Myocyte (in vitro differentiated cells): ENCODE data around the gene UGDH. TPM values are rescaled to one million over a fixed set of nuclear protein-coding genes. Genes with fewer than 3 reads are reported as not detected.
"Not testable (repeated sequence)": the region's sequence is repeated elsewhere in the genome, so short reads cannot be mapped to it uniquely, and the experiment has no call there.

Experiments used
- DNase-seq: peaks from one replicate; pipeline ENCODE4 v3.0.0-alpha.2; 2012; ENCODE audit warnings: low read depth
- polyA plus RNA-seq: library from polyadenylated mRNA; unstranded; fragments of >200 nt; gene quantifications from one replicate; pipeline ENCODE4 v1.2.1, GENCODE V29; 2012; ENCODE audit warnings: missing spikeins
- total RNA-seq: library from RNA; depleted of rRNA; stranded (reverse); fragments of >200 nt; gene quantifications from 2 replicates; pipeline ENCODE4 v1.2.3, GENCODE V29; 2014

UGDH gene
- 48.0 and 58.2 TPM in 2 replicates for total RNA-seq
- polyA plus RNA-seq = 27.3 TPM

DNA sequence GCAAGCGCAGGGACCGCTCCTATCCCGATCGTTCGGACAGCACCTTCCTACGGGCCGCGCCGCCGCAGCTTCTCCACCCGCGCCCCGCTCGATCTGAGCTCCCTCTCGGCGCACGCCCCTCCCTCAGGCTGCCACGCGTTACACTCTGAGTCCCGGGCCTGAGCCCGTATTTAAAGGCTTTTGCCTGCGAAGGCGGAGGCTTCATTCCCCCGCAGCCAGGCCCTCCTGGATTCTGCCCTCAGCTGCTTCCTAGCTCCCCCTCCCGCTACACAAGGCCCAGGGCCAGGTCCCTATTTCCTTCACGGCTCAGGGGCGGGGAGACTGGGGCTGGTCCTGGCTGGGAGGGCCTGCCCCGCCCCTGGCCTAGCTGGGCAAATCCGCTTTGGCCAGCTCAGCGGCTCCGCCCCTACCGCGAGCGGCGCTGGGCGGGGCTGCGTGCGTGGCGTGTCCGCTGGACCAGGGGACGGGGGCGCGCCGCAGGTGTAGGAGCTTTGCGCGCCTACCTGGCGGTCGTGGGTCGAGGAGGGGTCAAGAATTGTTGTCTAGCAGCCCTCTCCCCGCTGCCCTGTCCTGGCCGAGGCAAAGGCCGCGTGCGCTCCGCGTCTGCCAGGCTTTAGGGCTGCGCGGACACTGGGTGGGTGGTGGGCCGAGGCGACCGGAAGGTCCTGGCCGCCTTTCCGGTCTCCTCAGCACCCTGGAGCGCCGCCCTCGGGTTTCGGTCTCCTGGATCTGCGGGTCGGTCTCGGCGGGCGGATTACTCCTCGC is at the start of gene UGDH:
Gene UGDH (minus strand): TSS at position 144 of the 765 bp plus-strand sequence. CDS start 5,927 bp downstream, outside the sequence.
- DNase-seq = peak; percentile 99

DNA sequence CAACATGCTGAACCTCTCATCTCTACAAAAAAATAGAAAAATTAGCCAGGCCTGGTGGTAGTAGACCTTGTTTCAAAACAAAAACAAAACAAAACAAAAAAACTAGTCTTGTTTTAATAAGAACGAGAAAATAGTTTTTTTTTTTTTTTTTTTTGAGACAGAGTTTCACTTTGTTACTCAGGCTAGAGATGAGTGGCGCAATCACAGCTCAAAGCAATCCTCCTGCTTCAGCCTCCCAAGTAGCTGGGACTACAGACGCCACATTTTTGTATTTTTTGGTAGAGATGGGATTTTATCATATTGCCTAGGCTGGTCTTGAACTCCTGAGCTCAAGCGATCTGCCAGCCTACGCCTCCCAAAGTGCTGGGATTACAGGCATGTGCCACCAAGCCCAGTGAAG is 47.7 kb upstream of the UGDH start:
- DNase-seq = no peak

- no peak for DNase-seq
Measured at GRCh38 chr4:39571504-39571903, 44.3 kb upstream of the UGDH start.

DNA sequence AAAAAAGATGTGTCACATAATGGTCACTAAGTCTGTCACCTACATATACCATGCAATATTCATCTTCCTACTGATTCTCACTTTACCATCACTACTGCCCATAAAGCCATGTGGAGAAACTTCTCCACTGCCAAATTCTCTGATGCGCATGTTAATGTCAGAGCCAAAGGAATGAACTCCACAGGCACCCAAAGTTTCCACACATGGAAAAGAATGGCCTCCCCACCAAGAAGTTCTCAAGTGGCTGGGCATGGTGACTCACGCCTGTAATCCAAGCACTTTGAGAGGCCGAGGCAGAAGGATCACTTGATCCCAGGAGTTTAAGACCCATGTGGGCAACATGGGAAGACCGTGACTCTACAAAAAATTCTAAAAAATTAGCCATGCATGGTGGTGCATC is 43.8 kb upstream of the UGDH start:
- DNase-seq = no peak

GRCh38 chr4:39569209-39569608 is 42.0 kb upstream of the UGDH start:
- DNase-seq = no peak

DNA sequence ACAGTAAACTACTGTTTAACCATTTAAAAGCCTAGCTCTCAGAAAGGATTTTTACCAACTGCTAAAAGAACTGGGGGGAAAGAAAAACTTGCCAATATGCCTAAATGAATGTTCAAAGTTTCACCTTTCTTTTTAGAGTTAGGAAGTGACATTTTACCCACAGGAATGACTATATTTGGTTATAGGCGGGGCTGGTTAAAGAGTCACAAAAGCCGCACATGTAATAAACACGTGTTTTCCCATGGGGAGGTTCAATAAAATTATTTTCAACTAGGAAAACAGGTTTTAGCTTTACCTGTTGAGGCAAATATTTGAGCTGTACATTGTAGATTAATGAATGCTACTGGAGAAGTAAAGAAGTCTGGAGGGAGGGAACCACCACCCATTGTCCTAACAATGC is 41.6 kb upstream of the UGDH start:
- DNase-seq = no peak

- DNase-seq = peak; percentile 45
Measured at GRCh38 chr4:39565878-39566600, 38.8 kb upstream of the UGDH start.

DNA sequence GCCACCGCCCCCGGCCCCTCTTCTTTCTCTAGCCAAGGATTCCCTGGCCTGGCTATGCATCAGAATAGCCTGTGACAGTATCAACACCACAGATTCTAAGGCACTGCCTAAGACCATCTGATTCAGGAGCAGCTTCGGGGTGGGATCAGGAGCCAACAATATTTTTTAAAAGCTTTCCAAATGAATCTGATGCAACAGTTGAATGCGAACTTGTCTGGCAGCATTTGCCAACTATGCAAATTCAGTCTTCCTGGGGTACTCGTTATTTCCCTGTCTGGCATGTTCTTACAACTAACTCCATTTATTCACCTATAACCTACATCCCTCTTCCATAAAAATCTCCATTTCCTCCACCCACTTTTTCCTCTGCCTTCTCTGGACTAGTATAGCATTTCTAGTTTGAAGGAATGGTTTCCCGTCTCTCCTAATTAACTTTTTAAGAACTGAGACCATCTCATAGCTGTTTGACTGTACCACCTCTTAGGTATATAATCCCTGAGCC is 36.2 kb upstream of the UGDH start:
- DNase-seq = no peak

DNA sequence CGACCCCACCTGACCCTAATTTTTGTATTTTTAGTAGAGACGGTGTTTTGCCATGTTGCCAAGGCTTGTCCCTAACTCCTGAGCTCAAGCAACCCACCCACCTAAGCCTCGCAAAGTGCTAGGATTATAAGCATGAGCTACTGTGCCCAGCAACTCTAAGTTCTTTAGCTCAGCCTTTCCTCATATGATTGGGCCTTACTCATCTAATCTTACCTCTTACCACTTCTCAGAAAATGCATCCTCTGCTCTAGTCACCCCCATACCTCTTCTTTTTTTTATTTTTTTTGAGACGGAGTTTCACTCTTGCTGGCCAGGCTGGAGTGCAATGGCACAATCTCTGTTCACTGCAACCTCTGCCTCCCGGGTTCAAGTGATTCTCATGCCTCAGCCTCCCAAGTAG is 35.6 kb upstream of the UGDH start:
- no peak for DNase-seq

DNA sequence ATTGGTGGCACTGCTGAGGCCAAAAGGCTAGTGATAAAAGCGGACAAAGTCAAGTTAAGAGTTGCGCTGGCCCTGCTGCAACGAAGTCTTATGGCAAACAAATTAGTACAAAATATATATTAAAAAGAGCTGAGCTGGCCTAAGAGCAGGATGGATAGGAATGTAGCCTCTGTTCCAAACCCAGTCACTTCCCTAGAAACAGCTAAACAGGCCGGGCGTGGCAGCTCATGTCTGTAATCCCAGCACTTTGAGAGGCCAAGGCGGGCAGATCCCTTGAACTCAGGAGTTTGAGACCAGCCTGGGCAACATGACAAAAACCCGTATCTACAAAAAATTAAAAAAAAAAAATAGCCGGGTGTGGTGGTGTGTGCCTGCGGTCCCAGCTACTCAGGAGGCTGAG is 32.4 kb upstream of the UGDH start:
- no peak for DNase-seq

GRCh38 chr4:39555472-39555871 is 28.2 kb upstream of the UGDH start:
- no peak for DNase-seq

DNA sequence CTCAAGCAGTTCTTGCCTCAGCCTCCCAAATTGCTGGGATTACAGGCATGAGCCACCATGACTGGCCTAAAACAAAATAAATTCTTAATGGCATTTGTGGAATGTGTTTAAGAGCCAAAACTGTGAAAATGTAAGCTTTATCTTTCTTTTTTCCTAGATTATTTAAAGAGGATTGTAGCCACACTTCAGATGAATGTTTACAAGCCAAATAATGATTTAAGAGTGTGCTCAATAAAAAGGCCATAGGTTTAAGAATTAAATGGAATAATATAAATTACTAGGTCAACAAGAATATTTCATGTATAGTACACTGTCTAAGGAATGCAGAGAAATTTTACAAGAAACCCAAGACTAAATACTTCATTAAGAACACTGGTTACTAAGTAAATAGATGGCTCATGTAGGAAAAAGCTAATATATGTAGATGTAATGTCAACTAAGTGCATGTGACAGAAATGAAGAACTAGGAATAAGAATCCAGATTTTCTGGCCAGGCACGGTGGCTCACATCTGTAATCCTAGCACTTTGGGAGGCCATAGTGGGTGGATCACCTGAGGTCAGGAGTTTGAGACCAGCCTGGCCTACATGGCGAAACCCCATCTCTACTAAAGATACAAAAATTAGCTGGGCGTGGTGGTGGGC is 21.3 kb upstream of the UGDH start:
- DNase-seq = no peak

GRCh38 chr4:39544580-39545315 is 17.5 kb upstream of the UGDH start:
- no peak for DNase-seq

GRCh38 chr4:39544080-39544479 is 16.8 kb upstream of the UGDH start:
- DNase-seq = not testable (repeated sequence)

- no peak for DNase-seq
Measured at GRCh38 chr4:39543034-39543433, 15.8 kb upstream of the UGDH start.

DNA sequence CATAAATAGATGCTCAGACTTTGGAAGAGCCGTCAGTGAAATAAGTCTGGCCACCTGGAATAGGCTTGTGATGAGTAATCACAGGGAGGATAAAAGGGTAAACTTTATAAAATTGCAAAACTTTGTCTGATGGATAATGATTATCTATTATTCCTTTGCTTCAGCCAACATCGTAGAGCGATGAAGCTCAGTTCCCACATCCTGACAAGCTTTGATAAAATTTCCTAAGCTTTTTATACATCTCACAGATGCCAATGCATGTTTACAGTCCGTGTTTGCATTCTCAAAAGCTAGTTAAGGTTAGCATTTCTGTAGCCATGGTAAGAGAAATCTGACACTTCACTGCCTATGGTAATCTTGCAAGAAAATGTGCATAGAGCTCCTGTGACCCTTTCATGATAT is 15.4 kb upstream of the UGDH start:
- DNase-seq = no peak

DNA sequence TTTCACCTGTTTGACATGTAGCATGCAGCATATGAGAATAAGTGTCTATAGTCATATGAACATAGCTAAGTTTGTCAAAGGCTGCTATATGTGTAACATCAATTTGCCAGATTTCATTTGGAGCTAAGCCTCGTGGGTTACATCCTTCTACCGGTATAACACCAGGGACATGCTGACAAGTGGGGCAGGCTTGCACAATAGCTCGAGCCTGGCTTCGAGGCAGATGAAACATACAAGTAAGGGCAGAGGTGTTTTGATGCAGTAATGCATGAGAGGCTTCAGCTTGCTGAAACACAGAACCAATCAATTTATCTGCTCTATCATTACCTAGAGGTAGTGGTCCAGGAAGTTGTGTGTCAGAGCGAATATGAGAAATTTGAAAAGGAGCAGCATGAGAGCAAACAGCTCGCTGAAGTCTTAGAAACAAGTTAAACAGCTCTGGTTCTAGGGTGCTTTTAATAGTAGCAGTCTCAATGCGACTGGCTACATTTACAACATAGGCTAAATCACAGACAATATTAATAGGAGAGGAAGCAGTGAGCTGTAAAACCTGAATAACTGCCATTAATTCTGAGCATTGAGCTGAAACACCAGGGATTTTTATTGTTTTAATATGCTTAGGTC is 14.9 kb upstream of the UGDH start:
- DNase-seq = no peak

DNA sequence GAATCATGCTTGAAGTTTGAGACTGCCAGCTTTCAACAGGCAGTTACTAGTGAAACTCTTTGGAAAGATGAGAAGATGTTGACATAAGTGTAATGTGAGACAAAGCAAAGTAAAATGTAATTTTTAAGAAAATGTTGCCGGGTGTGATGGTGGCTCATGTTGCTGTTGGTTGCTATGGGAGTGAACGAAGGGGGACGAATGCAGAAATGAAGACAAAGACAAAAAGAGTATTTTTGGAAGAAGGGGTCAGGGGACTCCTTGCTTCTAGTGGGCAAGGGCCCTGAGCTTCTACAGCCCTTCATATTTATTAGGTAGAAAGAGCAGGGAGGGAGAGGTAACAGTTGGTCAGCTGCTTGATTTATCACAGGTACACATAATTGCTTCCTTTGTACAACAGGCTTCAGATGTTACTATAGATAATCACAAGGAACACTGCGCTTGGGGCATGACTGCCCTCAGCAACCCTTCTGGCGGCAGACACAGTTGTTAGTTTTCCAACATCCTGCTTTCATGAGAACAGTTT is 11.9 kb upstream of the UGDH start:
- no peak for DNase-seq

- no peak for DNase-seq
Measured at GRCh38 chr4:39533541-39533940, 6.3 kb upstream of the UGDH start.

GRCh38 chr4:39532237-39532636 is 5.0 kb upstream of the UGDH start:
- not testable (repeated sequence) for DNase-seq

DNA sequence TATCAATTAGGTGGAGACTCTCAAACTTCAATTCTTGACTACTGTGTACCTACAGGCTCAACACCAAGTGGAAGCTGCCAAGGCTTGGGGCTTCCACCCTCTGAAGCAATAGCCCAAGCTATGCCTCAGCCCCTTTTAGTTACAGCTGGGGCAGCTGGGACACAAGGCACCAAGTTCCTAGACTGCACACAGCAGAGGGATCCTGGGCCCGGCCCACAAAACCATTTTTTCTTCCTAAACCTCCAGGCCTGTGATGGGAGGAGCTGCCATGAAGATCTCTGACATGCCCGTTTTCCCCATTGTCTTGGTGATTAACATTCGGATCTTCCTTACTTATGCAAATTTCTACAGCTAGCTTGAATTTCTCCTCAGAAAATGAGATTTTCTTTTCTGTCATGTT is 3.4 kb upstream of the UGDH start:
- no peak for DNase-seq
